ENCODE data around the gene TADA1. TPM values are rescaled to one million over a fixed set of nuclear protein-coding genes. Genes with fewer than 3 reads are reported as not detected.

TADA1 gene
- total RNA-seq, 2 experiments from 2014 or later = 14.3 to 15.7 TPM

GRCh38 chr1:166859597-166859996 is 16.5 kb downstream of the TADA1 start:
- Mint-ChIP-seq H3K27ac (peak overlapping the region; percentile 17), H3K9me3 (no peaks in the 10 kb centered on the region), H3K36me3 (ENCODE audit: low read depth) (peaks cover 47% of the 10 kb centered on the region), H3K4me1 (ENCODE audit: low read depth) (peaks cover 6% of the 10 kb centered on the region), H3K27me3 (no peaks in the 10 kb centered on the region), H3K4me3 (no peak overlapping the region)
- no peak for DNase-seq
- CTCF ChIA-PET = interaction anchor here (1.1 to 1.8 kb wide), 2 partner anchors 12 to 200 kb away, joined by 3 to 4 read pairs; no protein-coding TSS in a partner anchor
- POLR2A ChIA-PET = interaction anchor here (1.3 to 1.6 kb wide), 2 partner anchors 16 to 18 kb away, joined by 3 to 4 read pairs; partner anchors contain the start of gene TADA1
- no peak for TF ChIP-seq CTCF (IDR thresholded peaks at IDR 0.05)
- ATAC-seq = peak; percentile 37
- intact Hi-C loops (cut with micrococcal nuclease) = no loop called here

- POLR2A ChIA-PET = interaction anchor here (0.6 to 1.6 kb wide), 3 partner anchors 13 to 1287 kb away, joined by 3 to 6 read pairs (median 4); partner anchors contain the start of gene TADA1
- intact Hi-C loops (cut with micrococcal nuclease) = no loop called here
- Mint-ChIP-seq H3K4me1 (ENCODE audit: low read depth) (peaks cover 8% of the 10 kb centered on the region), H3K4me3 (no peak overlapping the region), H3K27ac (peak overlapping the region; percentile 17), H3K9me3 (no peaks in the 10 kb centered on the region), H3K27me3 (no peaks in the 10 kb centered on the region), H3K36me3 (ENCODE audit: low read depth) (peaks cover 51% of the 10 kb centered on the region)
- TF ChIP-seq CTCF (IDR thresholded peaks at IDR 0.05) = no peak
- no peak for ATAC-seq
- CTCF ChIA-PET = interaction anchor here (1.0 to 1.8 kb wide), 3 partner anchors 10 to 25 kb away, joined by 3 to 5 read pairs (median 4); no protein-coding TSS in a partner anchor
- no peak for DNase-seq
Observed at GRCh38 chr1:166858726-166859419, 17.2 kb downstream of the TADA1 start.

- ChIA-PET CTCF (interaction anchor here (1.0 to 1.1 kb wide), 2 partner anchors 11 to 25 kb away, joined by 3 to 5 read pairs; no protein-coding TSS in a partner anchor), POLR2A (interaction anchor here (1.1 kb wide), 1 partner anchor 19 kb away, joined by 3 read pairs; no protein-coding TSS in a partner anchor)
- ATAC-seq = no peak
- Mint-ChIP-seq H3K4me3 (no peak overlapping the region), H3K27me3 (no peaks in the 10 kb centered on the region), H3K27ac (no peak overlapping the region), H3K9me3 (no peaks in the 10 kb centered on the region), H3K4me1 (ENCODE audit: low read depth) (peaks cover 15% of the 10 kb centered on the region), H3K36me3 (ENCODE audit: low read depth) (peaks cover 51% of the 10 kb centered on the region)
- TF ChIP-seq CTCF (IDR thresholded peaks at IDR 0.05) = no peak
- DNase-seq = no peak
- intact Hi-C loops (cut with micrococcal nuclease) = no loop called here
Observed at GRCh38 chr1:166857995-166858394, 18.1 kb downstream of the TADA1 start.

GRCh38 chr1:166855558-166855957 is 20.5 kb downstream of the TADA1 start:
- CTCF ChIA-PET = no interaction called here
- intact Hi-C loops (cut with micrococcal nuclease) = no loop called here
- Mint-ChIP-seq H3K4me1 (ENCODE audit: low read depth) (peaks cover 29% of the 10 kb centered on the region), H3K27ac (peak overlapping the region; percentile 53), H3K9me3 (no peaks in the 10 kb centered on the region), H3K27me3 (no peaks in the 10 kb centered on the region), H3K4me3 (no peak overlapping the region), H3K36me3 (ENCODE audit: low read depth) (peaks cover 56% of the 10 kb centered on the region)
- no peak for DNase-seq
- no peak for TF ChIP-seq CTCF (IDR thresholded peaks at IDR 0.05)
- ATAC-seq = no peak
- POLR2A ChIA-PET = interaction anchor here (2.6 kb wide), 1 partner anchor 16 kb away, joined by 19 read pairs; the partner anchor contains the start of gene POGK

GRCh38 chr1:166852918-166853317 is 23.1 kb downstream of the TADA1 start:
- H3K27ac Mint-ChIP-seq = peak overlapping the region; percentile 56
- H3K4me3 Mint-ChIP-seq = no peak overlapping the region
- ATAC-seq (no peak), DNase-seq (no peak)
- intact Hi-C loops (cut with micrococcal nuclease) = no loop called here
- TF ChIP-seq CTCF (IDR thresholded peaks at IDR 0.05) = no peak
- H3K9me3 Mint-ChIP-seq = no peaks in the 10 kb centered on the region
- peaks cover 44% of the 10 kb centered on the region for H3K4me1 Mint-ChIP-seq (ENCODE audit: low read depth)
- H3K36me3 Mint-ChIP-seq (ENCODE audit: low read depth) = peaks cover 66% of the 10 kb centered on the region
- ChIA-PET POLR2A (interaction anchor here (1.4 to 2.6 kb wide), 3 partner anchors 10 to 13 kb away, joined by 4 to 19 read pairs (median 5); partner anchors contain the start of gene POGK), CTCF (interaction anchor here (1.5 to 1.9 kb wide), 3 partner anchors 8 to 367 kb away, joined by 3 to 6 read pairs (median 4); partner anchors contain the start of gene POU2F1)
- no peaks in the 10 kb centered on the region for H3K27me3 Mint-ChIP-seq

Measured in activated CD8-positive, alpha-beta T cell treated with anti-CD3 and anti-CD28 coated beads for 36 hours (primary cell).